Ammon's horn (tissue), 1 donor: ENCODE data around the gene SMIM35.
"Not testable (repeated sequence)": the region's sequence is repeated elsewhere in the genome, so short reads cannot be mapped to it uniquely, and the experiment has no call there.

Experiments used
- DNase-seq: peaks from one replicate; pipeline ENCODE4 v3.0.0-alpha.2; 2016; ENCODE audit warnings: low spot score

The SMIM35 gene

GRCh38 chr11:118080296-118080695 lies 6.5 kb downstream of the SMIM35 start:
- no peak for DNase-seq

- DNase-seq: no peak
Observed at GRCh38 chr11:118079491-118079890, 7.3 kb downstream of the SMIM35 start.

- no peak for DNase-seq
Observed at GRCh38 chr11:118078911-118079411, 7.8 kb downstream of the SMIM35 start.

- DNase-seq: no peak
Observed at GRCh38 chr11:118076754-118077281, 9.9 kb downstream of the SMIM35 start, which contains the start of gene TMPRSS4. Gene TMPRSS4 (plus strand): TSS chr11:118077078. CDS start chr11:118077303, 225 bp downstream.

- DNase-seq: no peak
Observed at GRCh38 chr11:118074785-118075184, 12.0 kb downstream of the SMIM35 start.

- DNase-seq: no peak
Observed at GRCh38 chr11:118074091-118074685, 12.6 kb downstream of the SMIM35 start.

GRCh38 chr11:118073554-118073953 lies 13.2 kb downstream of the SMIM35 start:
- no peak for DNase-seq

GRCh38 chr11:118071416-118072030 lies 15.2 kb downstream of the SMIM35 start:
- DNase-seq: no peak

GRCh38 chr11:118068945-118069612 lies 17.7 kb downstream of the SMIM35 start:
- peak; percentile 56 for DNase-seq

GRCh38 chr11:118068206-118068944 lies 18.4 kb downstream of the SMIM35 start:
- DNase-seq: peak; percentile 66

GRCh38 chr11:118067006-118067405 lies 19.8 kb downstream of the SMIM35 start:
- no peak for DNase-seq

GRCh38 chr11:118065384-118065783 lies 21.4 kb downstream of the SMIM35 start:
- no peak for DNase-seq

GRCh38 chr11:118064956-118065355 lies 21.8 kb downstream of the SMIM35 start:
- DNase-seq: no peak

- not testable (repeated sequence) for DNase-seq
Observed at GRCh38 chr11:118062631-118063030, 24.1 kb downstream of the SMIM35 start.

GRCh38 chr11:118062181-118062580 lies 24.6 kb downstream of the SMIM35 start:
- not testable (repeated sequence) for DNase-seq

- DNase-seq: no peak
Observed at GRCh38 chr11:118061586-118062125, 25.1 kb downstream of the SMIM35 start.

- DNase-seq: no peak
Observed at GRCh38 chr11:118060869-118061268, 25.9 kb downstream of the SMIM35 start.

- DNase-seq: no peak
Observed at GRCh38 chr11:118060081-118060661, 26.6 kb downstream of the SMIM35 start.

GRCh38 chr11:118059246-118059940 lies 27.4 kb downstream of the SMIM35 start:
- DNase-seq: no peak

- no peak for DNase-seq
Observed at GRCh38 chr11:118058311-118059245, 28.2 kb downstream of the SMIM35 start.
